A549 (cell line): Measurements from ENCODE around the gene RPS6KA2. TPM values are rescaled to one million over a fixed set of nuclear protein-coding genes. Genes with fewer than 3 reads are reported as not detected.

Source experiments
- ATAC-seq, 2 experiments: fragments of 200-7000 bp in 1 of 2; fragments of >200 bp in 1 of 2; cut with Nextera tagmentation in 1 of 2; cut with Tn5 transposase in 1 of 2; 3 replicates each; pipeline versions ENCODE4 v1.8.0 to v1.9.1; 2018 to 2020; ENCODE audit warnings: mild to moderate bottlenecking in 1 of 2, moderate library complexity in 1 of 2
- CTCF ChIA-PET: fragments of 300-600 bp; sonication (Branson Sonifier 250); formaldehyde crosslinking; extraction: SDS; loops from one replicate; lab custom pipeline; 2021; ENCODE audit warnings: antibody characterized with exemption, inconsistent platforms; lab: Yijun Ruan, JAX
- POLR2A ChIA-PET: fragments of 350-600 bp; formaldehyde crosslinking; extraction: SDS; loops from one replicate; lab custom pipeline; 2021; ENCODE audit warnings: antibody characterized with exemption, inconsistent platforms; lab: Yijun Ruan, JAX
- DNase-seq, 2 experiments: peaks; one replicate each; pipeline versions ENCODE4 v3.0.0 to v3.0.0-alpha.2; 2011 to 2016; ENCODE audit warnings: low read depth in 1 of 2, low spot score in 1 of 2
- FAIRE-seq: peaks from 2 replicates; lab custom pipeline; 2011; peaks lifted over from hg19 to GRCh38; lab: Jason Lieb, UNC
- H3K27ac ChIP-seq, 2 experiments: fragments of >200 bp; sonication (Bioruptor Twin); formaldehyde crosslinking; 3 replicates each; pipeline ENCODE4 v1.5.1; 2016 to 2017
- H3K4me1 ChIP-seq: fragments of >200 bp; sonication (Bioruptor Twin); formaldehyde crosslinking; 3 replicates; pipeline ENCODE4 v1.6.1; 2016
- H3K4me2 ChIP-seq: fragments of >200 bp; sonication (Bioruptor Twin); formaldehyde crosslinking; 3 replicates; pipeline ENCODE4 v1.6.1; 2016
- H3K4me3 ChIP-seq: fragments of >200 bp; sonication (Bioruptor Twin); formaldehyde crosslinking; 3 replicates; pipeline ENCODE4 v1.5.1; 2016
- H3K9me3 ChIP-seq: fragments of >200 bp; sonication (Bioruptor Twin); formaldehyde crosslinking; 3 replicates; pipeline ENCODE4 v1.6.1; 2016
- BHLHE40 ChIP-seq: IDR thresholded peaks from 2 replicates; pipeline ENCODE4 v1.6.1; 2012; ENCODE audit warnings: low read depth, low read length, inconsistent platforms
- CBX2 ChIP-seq: fragments of 200-600 bp; sonication (generic); IDR thresholded peaks from 2 replicates; pipeline ENCODE4 v1.6.1; 2016; ENCODE audit warnings: low read depth, mild to moderate bottlenecking, borderline replicate concordance
- CHD4 ChIP-seq: fragments of 200-600 bp; sonication (generic); IDR thresholded peaks from 2 replicates; pipeline ENCODE4 v1.6.1; 2016; ENCODE audit warnings: antibody characterized with exemption, mild to moderate bottlenecking, borderline replicate concordance
- EP300 ChIP-seq, 2 experiments: fragments of >200 bp; sonication (Bioruptor Twin); formaldehyde crosslinking; IDR thresholded peaks; 2 replicates in 1 of 2; 3 replicates in 1 of 2; pipeline ENCODE4 v1.6.1; 2016 to 2017
- FOSL2 ChIP-seq, 2 experiments: fragments of 450-650 bp in 1 of 2; fragments of >200 bp in 1 of 2; sonication (Bioruptor Twin) in 1 of 2; formaldehyde crosslinking; IDR thresholded peaks; 2 replicates each; pipeline versions ENCODE4 v1.5.0 to v1.6.1; 2016 to 2020; ENCODE audit warnings: mild to moderate bottlenecking in 1 of 2, moderate library complexity in 1 of 2
- GATA3 ChIP-seq: IDR thresholded peaks from 2 replicates; pipeline ENCODE4 v1.6.1; 2012; ENCODE audit warnings: borderline replicate concordance
- HOXA7 ChIP-seq: fragments of 250-450 bp; sonication (Bioruptor Pico); IDR thresholded peaks from 2 replicates; pipeline ENCODE4 v1.5.0; 2020; ENCODE audit warnings: mild to moderate bottlenecking, moderate library complexity
- HOXB5 ChIP-seq: fragments of 250-450 bp; sonication (Bioruptor Pico); IDR thresholded peaks from 2 replicates; pipeline ENCODE4 v1.5.0; 2020; ENCODE audit warnings: mild to moderate bottlenecking, moderate library complexity
- JUN ChIP-seq, 2 experiments: fragments of >200 bp; sonication (Bioruptor Twin); formaldehyde crosslinking; IDR thresholded peaks; 2 replicates in 1 of 2; 3 replicates in 1 of 2; pipeline ENCODE4 v1.6.1; 2016 to 2017
- MAZ ChIP-seq: fragments of 150-350 bp; IDR thresholded peaks from 2 replicates; pipeline ENCODE4 v1.6.1; 2014; ENCODE audit warnings: antibody characterized with exemption, low read depth, low read length, borderline replicate concordance
- NR3C1 ChIP-seq: fragments of >200 bp; sonication (Bioruptor Twin); formaldehyde crosslinking; IDR thresholded peaks from 3 replicates; pipeline ENCODE4 v1.6.1; 2017
- RARB ChIP-seq: fragments of 250-450 bp; sonication (Bioruptor Pico); IDR thresholded peaks from 2 replicates; pipeline ENCODE4 v1.8.0; 2021; ENCODE audit warnings: mild to moderate bottlenecking, moderate library complexity
- RFX5 ChIP-seq: fragments of 450-650 bp; IDR thresholded peaks from 2 replicates; pipeline ENCODE4 v1.7.1; 2014; ENCODE audit warnings: antibody characterized with exemption, mild to moderate bottlenecking, moderate library complexity
- SMC3 ChIP-seq: fragments of >200 bp; sonication (Bioruptor Twin); formaldehyde crosslinking; IDR thresholded peaks from 3 replicates; pipeline ENCODE4 v1.6.1; 2018; ENCODE audit warnings: inconsistent platforms
- ZFP36 ChIP-seq: fragments of 450-650 bp; IDR thresholded peaks from 2 replicates; pipeline ENCODE4 v1.6.1; 2014; ENCODE audit warnings: borderline replicate concordance; ENCODE audit not compliant: partially characterized antibody
- ZNF302 ChIP-seq: fragments of 250-450 bp; sonication (Bioruptor Pico); IDR thresholded peaks from 2 replicates; pipeline ENCODE4 v1.9.0; 2021; ENCODE audit warnings: inconsistent platforms, mild to moderate bottlenecking, moderate library complexity
- WGBS: methylation state at CpG from one replicate; pipeline ENCODE4 v1.1.6; 2017; ENCODE audit errors: missing lambda C conversion rate; 5-methylcytosine and 5-hydroxymethylcytosine counted together
- polyA plus RNA-seq, 4 experiments: library from polyadenylated mRNA; depleted of rRNA in 3 of 4; stranded (reverse); fragments of >200 nt; fragmentation: RNase III in 1 of 4; extraction: RNeasy Plus Mini Kit Qiagen cat#74134 plus additional on column Dnase treatment in 1 of 4; gene quantifications; 2 replicates in 3 of 4; 3 replicates in 1 of 4; pipeline ENCODE4 v1.2.3, GENCODE V29; 2011 to 2017
- TF ChIP-seq, protein P1 (sequence below): fragments of >200 bp; sonication (Bioruptor Twin); formaldehyde crosslinking; IDR thresholded peaks from 3 replicates; pipeline ENCODE4 v1.6.1; 2016
- TF ChIP-seq, protein P2 (sequence below): fragments of 150-350 bp; IDR thresholded peaks from 2 replicates; pipeline ENCODE4 v1.6.1; 2014; ENCODE audit warnings: low read depth, mild to moderate bottlenecking, low read length
- TF ChIP-seq, protein P3 (sequence below): IDR thresholded peaks from 2 replicates; pipeline ENCODE4 v1.6.1; 2012; ENCODE audit warnings: low read depth, borderline replicate concordance

The RPS6KA2 gene
- polyA plus RNA-seq, 2 of the 4 experiments (the other 2 are of a cell fraction) = 0.19 TPM; not detected in 1

DNA sequence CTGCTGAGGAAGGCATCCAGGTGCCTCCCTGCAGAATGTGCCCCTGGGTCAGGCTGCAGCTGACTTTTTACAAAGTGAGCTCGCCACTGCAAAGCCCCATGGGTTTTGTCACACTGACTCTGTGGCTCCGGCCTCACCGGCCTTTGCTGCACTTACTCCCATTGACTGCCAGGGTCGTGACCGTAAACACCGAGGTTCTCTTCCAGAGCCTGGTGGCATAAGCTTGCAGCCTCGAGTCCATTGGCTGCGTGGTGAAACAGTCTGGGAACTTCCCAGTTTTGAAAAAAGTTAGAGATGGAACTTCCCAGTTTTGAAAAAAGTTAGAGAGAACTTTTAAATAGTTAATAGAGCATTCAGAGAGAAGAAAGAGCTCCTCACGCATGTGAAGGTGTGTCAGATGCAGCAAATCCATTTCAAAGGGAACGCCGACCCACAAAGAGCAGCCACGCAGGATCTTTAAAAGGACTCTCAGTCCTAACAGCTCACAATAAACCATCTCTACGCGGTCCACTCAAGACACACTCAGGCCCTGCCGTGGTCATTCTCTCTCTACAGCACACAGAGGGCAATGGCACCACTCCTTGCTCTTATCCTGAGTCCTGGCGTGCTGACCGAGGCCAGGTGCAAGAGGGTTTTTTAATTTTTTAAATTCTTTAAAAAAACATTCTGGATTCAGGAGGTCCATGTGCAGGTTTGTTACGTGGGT lies 53.4 kb downstream of the RPS6KA2 start:
- POLR2A ChIA-PET = no interaction called here
- WGBS = 70% methylated on average over 18 of the region's 18 CpGs
- H3K4me1 ChIP-seq = no peaks in the 10 kb centered on the region
- H3K4me2 ChIP-seq = no peak overlapping the region
- FAIRE-seq = no peak
- CTCF ChIA-PET = interaction anchor here (0.6 to 1.7 kb wide), 2 partner anchors 10 to 199 kb away, joined by 3 to 4 read pairs; no protein-coding TSS in a partner anchor
- no peaks in the 10 kb centered on the region for H3K9me3 ChIP-seq
- no peak overlapping the region for H3K27ac ChIP-seq
- no peak overlapping the region for H3K4me3 ChIP-seq
- ATAC-seq = no peak
- TF ChIP-seq EP300 (IDR thresholded peaks at IDR 0.05) (no peak), CHD4 (no peak), BHLHE40 (no peak), GATA3 (no peak), HOXB5 (CRISPR knock-in tag) (no peak), FOSL2 (IDR thresholded peaks at IDR 0.05) (no peak), FOSL2 (CRISPR knock-in tag; IDR thresholded peaks at IDR 0.05) (no peak), RARB (no peak)
- TF ChIP-seq, protein P1, sequence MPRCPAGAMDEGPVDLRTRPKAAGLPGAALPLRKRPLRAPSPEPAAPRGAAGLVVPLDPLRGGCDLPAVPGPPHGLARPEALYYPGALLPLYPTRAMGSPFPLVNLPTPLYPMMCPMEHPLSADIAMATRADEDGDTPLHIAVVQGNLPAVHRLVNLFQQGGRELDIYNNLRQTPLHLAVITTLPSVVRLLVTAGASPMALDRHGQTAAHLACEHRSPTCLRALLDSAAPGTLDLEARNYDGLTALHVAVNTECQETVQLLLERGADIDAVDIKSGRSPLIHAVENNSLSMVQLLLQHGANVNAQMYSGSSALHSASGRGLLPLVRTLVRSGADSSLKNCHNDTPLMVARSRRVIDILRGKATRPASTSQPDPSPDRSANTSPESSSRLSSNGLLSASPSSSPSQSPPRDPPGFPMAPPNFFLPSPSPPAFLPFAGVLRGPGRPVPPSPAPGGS = no peak
- no peak for DNase-seq

DNA sequence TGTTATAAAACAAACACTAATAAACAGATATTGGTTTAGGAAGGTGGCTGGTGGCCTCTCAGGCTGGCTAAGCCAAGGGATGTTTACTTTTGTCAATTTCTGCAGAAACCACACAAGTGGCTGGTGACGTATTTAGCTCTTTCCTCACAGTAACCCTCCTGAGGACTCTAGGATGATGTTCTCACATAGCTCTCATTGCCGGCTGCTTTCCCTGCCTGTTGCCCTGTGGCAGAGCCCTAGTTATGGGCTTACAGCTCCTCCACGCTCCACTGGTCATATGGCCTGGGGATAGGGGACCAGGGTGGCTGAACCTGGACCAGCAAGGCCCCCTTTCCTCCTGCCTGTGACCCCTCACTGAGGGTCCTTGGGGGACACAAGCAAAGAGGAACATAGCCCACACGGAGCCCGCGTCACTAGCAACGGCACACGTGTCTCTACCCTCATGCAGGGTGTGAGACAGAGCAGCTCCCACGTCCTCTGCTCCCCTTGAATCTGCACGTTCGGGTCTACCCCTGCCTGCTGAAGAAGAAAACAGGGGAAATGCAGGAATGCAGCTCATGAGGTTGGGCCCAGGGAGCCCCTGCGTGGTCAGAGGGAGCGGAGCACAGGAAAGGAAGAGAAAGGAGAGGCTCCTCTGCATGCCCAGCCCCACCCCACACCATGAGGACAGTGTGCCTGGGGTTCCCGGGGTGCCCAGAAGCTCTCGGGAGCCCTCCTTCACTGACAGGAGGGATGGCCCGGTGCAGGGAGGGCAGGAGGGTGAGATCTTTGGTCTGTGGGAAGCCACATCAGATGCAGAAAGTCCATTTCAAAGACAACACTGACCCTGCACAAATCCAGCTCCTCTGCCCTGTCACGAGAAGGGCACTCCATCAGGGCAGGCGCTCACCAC lies 54.4 kb downstream of the RPS6KA2 start:
- no peak overlapping the region for H3K4me2 ChIP-seq

More for the DNA sequence above, 54.4 kb downstream of the RPS6KA2 start:
- CTCF ChIA-PET = interaction anchor here (0.6 to 1.7 kb wide), 4 partner anchors 10 to 200 kb away, joined by 3 to 4 read pairs (median 3); no protein-coding TSS in a partner anchor
- Histone ChIP-seq H3K27ac (no peak overlapping the region), H3K4me3 (no peak overlapping the region), H3K4me1 (no peaks in the 10 kb centered on the region), H3K9me3 (no peaks in the 10 kb centered on the region)
- DNase-seq (no peak), ATAC-seq (no peak; a peak in 1 of 6 replicates), FAIRE-seq (no peak)
- 61% methylated on average over 16 of the region's 18 CpGs for WGBS
- POLR2A ChIA-PET = no interaction called here
- no peak for TF ChIP-seq ZFP36
- no peak for TF ChIP-seq HOXA7 (CRISPR knock-in tag)
- TF ChIP-seq CBX2 = no peak
- TF ChIP-seq, protein P1 = no peak
- no peak for TF ChIP-seq JUN (IDR thresholded peaks at IDR 0.05)
- no peak for TF ChIP-seq SMC3
- TF ChIP-seq, protein P2, sequence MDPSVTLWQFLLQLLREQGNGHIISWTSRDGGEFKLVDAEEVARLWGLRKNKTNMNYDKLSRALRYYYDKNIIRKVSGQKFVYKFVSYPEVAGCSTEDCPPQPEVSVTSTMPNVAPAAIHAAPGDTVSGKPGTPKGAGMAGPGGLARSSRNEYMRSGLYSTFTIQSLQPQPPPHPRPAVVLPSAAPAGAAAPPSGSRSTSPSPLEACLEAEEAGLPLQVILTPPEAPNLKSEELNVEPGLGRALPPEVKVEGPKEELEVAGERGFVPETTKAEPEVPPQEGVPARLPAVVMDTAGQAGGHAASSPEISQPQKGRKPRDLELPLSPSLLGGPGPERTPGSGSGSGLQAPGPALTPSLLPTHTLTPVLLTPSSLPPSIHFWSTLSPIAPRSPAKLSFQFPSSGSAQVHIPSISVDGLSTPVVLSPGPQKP = no peak
- TF ChIP-seq, protein P3, sequence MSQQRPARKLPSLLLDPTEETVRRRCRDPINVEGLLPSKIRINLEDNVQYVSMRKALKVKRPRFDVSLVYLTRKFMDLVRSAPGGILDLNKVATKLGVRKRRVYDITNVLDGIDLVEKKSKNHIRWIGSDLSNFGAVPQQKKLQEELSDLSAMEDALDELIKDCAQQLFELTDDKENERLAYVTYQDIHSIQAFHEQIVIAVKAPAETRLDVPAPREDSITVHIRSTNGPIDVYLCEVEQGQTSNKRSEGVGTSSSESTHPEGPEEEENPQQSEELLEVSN = no peak
- TF ChIP-seq NR3C1 = no peak
- TF ChIP-seq RFX5 = no peak
- TF ChIP-seq RARB = no peak
- TF ChIP-seq BHLHE40 = no peak
- TF ChIP-seq ZNF302 (CRISPR knock-in tag) = no peak
- TF ChIP-seq MAZ = no peak
